Measurements from ENCODE around the gene TMEM121B.

TMEM121B gene

GRCh38 chr22:17087498-17088131 is 33.5 kb downstream of the TMEM121B start:
- no peak for DNase-seq

- no peak for DNase-seq
These were observed 34.2 kb downstream of the TMEM121B start for GRCh38 chr22:17086788-17087497.

GRCh38 chr22:17086296-17086695 is 34.9 kb downstream of the TMEM121B start:
- DNase-seq = no peak

GRCh38 chr22:17085277-17086181 is 35.6 kb downstream of the TMEM121B start:
- DNase-seq = no peak

GRCh38 chr22:17084554-17085276 is 36.4 kb downstream of the TMEM121B start, which contains the start of gene IL17RA:
Gene IL17RA (plus strand): TSS chr22:17085000. CDS start chr22:17085092, 92 bp downstream.
- peak; percentile 14 for DNase-seq

GRCh38 chr22:17083811-17084441 is 37.2 kb downstream of the TMEM121B start:
- no peak for DNase-seq

- no peak for DNase-seq
These were observed 37.9 kb downstream of the TMEM121B start for GRCh38 chr22:17083255-17083654.

- no peak for DNase-seq
These were observed 41.6 kb downstream of the TMEM121B start for GRCh38 chr22:17079572-17079971.

- no peak for DNase-seq
These were observed 43.9 kb downstream of the TMEM121B start for GRCh38 chr22:17077255-17077654.

- no peak for DNase-seq
These were observed 46.5 kb downstream of the TMEM121B start for GRCh38 chr22:17074648-17075002.

- no peak for DNase-seq
These were observed 48.3 kb downstream of the TMEM121B start for GRCh38 chr22:17072877-17073276.

Measured in NCI-H1417 treated with DMSO at 0.1 percent for 48 hours (cell line).